Ovary (tissue), 3 donors: ENCODE measurements around the gene COQ8A.

ENCODE experiments used
- CTCF ChIP-seq, 3 donors: fragments of 450-650 bp in 2 of 3; fragments of 200-600 bp in 1 of 3; IDR thresholded peaks; one replicate each; pipeline versions ENCODE4 v1.5.1 to v1.8.0; 2016 to 2022; ENCODE audit warnings: antibody characterized with exemption in 3 of 3, mild to moderate bottlenecking in 1 of 3
- EP300 ChIP-seq: sonication (generic); formaldehyde crosslinking; IDR thresholded peaks from one replicate; pipeline ENCODE4 v1.6.1; 2017; ENCODE audit warnings: antibody characterized with exemption
- POLR2A ChIP-seq: fragments of 450-650 bp; IDR thresholded peaks from one replicate; pipeline ENCODE4 v1.6.1; 2017; ENCODE audit warnings: antibody characterized with exemption, mild to moderate bottlenecking, moderate library complexity
- donor health status: DM: no; HTN: no; CAD: no.

- TF ChIP-seq CTCF (IDR thresholded peaks at IDR 0.05) (no peak), POLR2A (no peak), EP300 (no peak)
Observed at GRCh38 chr1:226991920-226992319, 51.8 kb downstream of the COQ8A start.
